K562 (cell line): ENCODE results near the gene PPP6C. TPM values are rescaled to one million over a fixed set of nuclear protein-coding genes. Genes with fewer than 3 reads are reported as not detected.
"Not testable (repeated sequence)": the region's sequence is repeated elsewhere in the genome, so short reads cannot be mapped to it uniquely, and the experiment has no call there.

Experiments
- ATAC-seq: fragments of 200-7000 bp; cut with Tn5 transposase; 3 replicates; pipeline ENCODE4 v1.9.1; 2020; ENCODE audit warnings: moderate library complexity
- BruUV-seq: library from RNA; stranded (reverse); fragments of 400-500 nt; replicated peaks from 2 replicates; lab custom pipeline; 2021; lab: Mats Ljungman, UMichigan
- CTCF ChIA-PET: fragments of 300-600 bp; formaldehyde crosslinking; extraction: SDS; loops from one replicate; lab custom pipeline; 2021; ENCODE audit warnings: low intra/inter-chr PET ratio; lab: Yijun Ruan, JAX
- POLR2A ChIA-PET: fragments of 300-600, 350-650 bp; sonication (Branson Sonifier 250); formaldehyde crosslinking; extraction: SDS; loops from one replicate; lab custom pipeline; 2021; ENCODE audit warnings: antibody characterized with exemption, inconsistent platforms; lab: Yijun Ruan, JAX
- DNase-seq, 4 experiments: peaks; one replicate each; pipeline versions ENCODE4 v3.0.0 to v3.0.0-alpha.2; 2011 to 2018; ENCODE audit warnings: low spot score in 3 of 4, mixed read lengths in 3 of 4; ENCODE audit errors: extremely low read depth in 1 of 4
- FAIRE-seq: peaks from 2 replicates; lab custom pipeline; 2011; peaks lifted over from hg19 to GRCh38; lab: Jason Lieb, UNC
- H2AFZ ChIP-seq: 2 replicates; pipeline ENCODE4 v1.6.0; 2011; ENCODE audit warnings: low read depth, low read length, control low read depth, inconsistent platforms
- H3K27ac ChIP-seq: fragments of 200-600 bp; 3 replicates; pipeline ENCODE4 v1.8.0; 2011; ENCODE audit warnings: low read depth, mild to moderate bottlenecking, control low read depth, inconsistent platforms, low read length, moderate library complexity, mixed read lengths; ENCODE audit errors: extremely low read depth
- H3K27me3 ChIP-seq, 2 experiments: fragments of 300-600 bp in 1 of 2; 2 replicates in 1 of 2; 3 replicates in 1 of 2; pipeline versions ENCODE4 v1.6.0 to v1.8.0; 2011; ENCODE audit warnings: inconsistent platforms in 2 of 2, low read length in 2 of 2, mild to moderate bottlenecking in 1 of 2, mixed read lengths in 1 of 2, moderate library complexity in 1 of 2; ENCODE audit not compliant: control insufficient read depth in 2 of 2, insufficient read depth in 2 of 2
- H3K36me3 ChIP-seq: fragments of 300-600 bp; 3 replicates; pipeline ENCODE4 v1.8.0; 2011; ENCODE audit warnings: mild to moderate bottlenecking, low read length, inconsistent platforms; ENCODE audit not compliant: control insufficient read depth, insufficient read depth
- H3K4me1 ChIP-seq, 2 experiments: fragments of 200-600 bp in 1 of 2; replicated peaks in 1 of 2; 2 replicates in 1 of 2; 3 replicates in 1 of 2; pipeline versions ENCODE4 v1.5.1 to v1.8.0; 2011; ENCODE audit warnings: inconsistent platforms in 2 of 2, low read length in 2 of 2, mild to moderate bottlenecking in 1 of 2, mixed read lengths in 1 of 2, moderate library complexity in 1 of 2; ENCODE audit not compliant: control insufficient read depth in 2 of 2, insufficient read depth in 2 of 2
- H3K4me2 ChIP-seq: 2 replicates; pipeline ENCODE4 v1.6.1; 2011; ENCODE audit warnings: low read length, control low read depth, inconsistent platforms, mixed read lengths; ENCODE audit not compliant: insufficient read depth
- H3K4me3 ChIP-seq: fragments of 200-600 bp; sonication (generic), shearing (Covaris generic); 2 replicates; pipeline ENCODE4 v1.5.1; 2016; ENCODE audit warnings: control low read depth, inconsistent platforms
- H3K79me2 ChIP-seq: fragments of 200-600 bp; 3 replicates; pipeline ENCODE4 v1.8.0; 2011; ENCODE audit warnings: low read length, inconsistent platforms; ENCODE audit not compliant: control insufficient read depth, insufficient read depth
- H3K9ac ChIP-seq, 2 experiments: 2 replicates each; pipeline versions ENCODE4 v1.6.0 to v1.6.1; 2011; ENCODE audit warnings: low read depth in 2 of 2, low read length in 2 of 2, control low read depth in 1 of 2, inconsistent platforms in 1 of 2, mild to moderate bottlenecking in 1 of 2, mixed read lengths in 1 of 2; ENCODE audit not compliant: insufficient read depth in 1 of 2
- H3K9me1 ChIP-seq: one replicate; pipeline ENCODE4 v1.6.0; 2011; ENCODE audit warnings: inconsistent platforms, mild to moderate bottlenecking, low read length, moderate library complexity; ENCODE audit not compliant: control insufficient read depth, insufficient read depth
- H3K9me3 ChIP-seq: replicated peaks from 2 replicates; pipeline ENCODE4 v1.5.1; 2011; ENCODE audit warnings: low read depth, low read length, inconsistent platforms; ENCODE audit not compliant: control insufficient read depth, insufficient read depth
- H4K20me1 ChIP-seq: replicated peaks from 2 replicates; pipeline ENCODE4 v1.6.1; 2011; ENCODE audit warnings: low read length, inconsistent platforms, mixed read lengths; ENCODE audit not compliant: control insufficient read depth, insufficient read depth
- C11orf30 ChIP-seq: fragments of 450-650 bp; IDR thresholded peaks from 2 replicates; pipeline ENCODE4 v1.6.1; 2016; ENCODE audit warnings: low read depth, mild to moderate bottlenecking
- RUNX1 ChIP-seq: sonication (generic); IDR thresholded peaks from 2 replicates; pipeline ENCODE4 v1.6.1; 2016; ENCODE audit warnings: antibody characterized with exemption, low read depth
- ZNF316 ChIP-seq: fragments of 450-650 bp; IDR thresholded peaks from 2 replicates; pipeline ENCODE4 v1.6.1; 2016
- WGBS: fragments of 100-300 bp; shearing (Covaris generic); methylation state at CpG from one replicate; pipeline ENCODE4 v1.1.6; 2016; ENCODE audit warnings: low coverage, mixed read lengths; ENCODE audit not compliant: insufficient coverage; ENCODE audit errors: missing lambda C conversion rate; 5-methylcytosine and 5-hydroxymethylcytosine counted together
- in situ Hi-C: fragments of 300-500 bp; cut with MboI; formaldehyde crosslinking; loops from 4 replicates; pipeline ENCODE4 v1.15.0; 2018; ENCODE audit warnings: inconsistent platforms, mixed read lengths
- intact Hi-C: fragments of 100-400 bp; cut with micrococcal nuclease; formaldehyde crosslinking; loops from 2 replicates; pipeline ENCODE4 v1.14.2; 2022
- polyA plus RNA-seq, 8 experiments: library from polyadenylated mRNA; depleted of rRNA in 4 of 8; stranded (reverse) in 5 of 8; unstranded in 3 of 8; fragments of >200 nt; fragmentation: Nextera tagmentation in 2 of 8; fragmentation: Illumina TruSeq in 1 of 8; extraction: Ambion mirVana in 2 of 8; extraction: Trizol in 1 of 8; gene quantifications; 2 replicates each; pipeline versions ENCODE4 v1.2.1 to v1.2.3, GENCODE V29; 2011 to 2014; ENCODE audit warnings: inconsistent platforms in 1 of 8, missing spikeins in 1 of 8
- total RNA-seq, 7 experiments: library from RNA; depleted of rRNA in 6 of 7; stranded (reverse); fragments of >200 nt in 6 of 7; fragmentation: Illumina TruSeq in 2 of 7; extraction: Trizol in 2 of 7; gene quantifications; 2 replicates each; pipeline versions ENCODE4 v1.2.1 to v1.2.3, GENCODE V29; 2011 to 2021; ENCODE audit warnings: low replicate concordance in 1 of 7

PPP6C gene
- total and polyA plus RNA-seq, 9 of the 15 experiments (the other 6 are each of a cell fraction or from before 2014, with no cell fraction given) = 18.8 to 44.8 (median 38.3) TPM

- H2AFZ ChIP-seq, H3K9me1 ChIP-seq, H3K4me2 ChIP-seq, in situ Hi-C loops, H3K9me3 ChIP-seq, H3K9ac ChIP-seq, H4K20me1 ChIP-seq, intact Hi-C loops, BruUV-seq, CTCF ChIA-PET, ATAC-seq, H3K36me3 ChIP-seq, DNase-seq, H3K4me3 ChIP-seq, FAIRE-seq, H3K27me3 ChIP-seq, H3K27ac ChIP-seq, H3K4me1 ChIP-seq, POLR2A ChIA-PET: not testable (repeated sequence)
- peaks cover 20% of the 10 kb centered on the region for H3K79me2 ChIP-seq
- no CpG with 5 or more reads among the region's 33 CpGs for WGBS
These were observed 81.1 kb downstream of the PPP6C start for GRCh38 chr9:125108541-125108940.

- Histone ChIP-seq H3K9me3 (no peaks in the 10 kb centered on the region), H3K9me1 (no peaks in the 10 kb centered on the region), H3K4me2 (no peak overlapping the region), H2AFZ (no peak overlapping the region), H3K36me3 (no peaks in the 10 kb centered on the region), H3K79me2 (peaks cover 7% of the 10 kb centered on the region; the same call in 2 of the 3 replicates), H3K9ac (no peak overlapping the region), H3K4me3 (no peak overlapping the region), H3K4me1 (no peaks in the 10 kb centered on the region), H4K20me1 (no peaks in the 10 kb centered on the region), H3K27ac (no peak overlapping the region), H3K27me3 (no peaks in the 10 kb centered on the region)
- no peak for TF ChIP-seq RUNX1
- TF ChIP-seq C11orf30 = peak; percentile 56; the same call in 1 of the 2 replicates
- peak; percentile 81 for TF ChIP-seq ZNF316
- ATAC-seq = no peak
- BruUV-seq = no TSS peak
- CTCF ChIA-PET = no interaction called here
- in situ Hi-C loops = no loop called here
- POLR2A ChIA-PET = interaction anchor here (0.7 kb wide), 1 partner anchor 186 kb away, joined by 4 read pairs; no protein-coding TSS in a partner anchor
- intact Hi-C loops = no loop called here
- DNase-seq = no peak
- no peak for FAIRE-seq
These were observed 83.2 kb downstream of the PPP6C start for GRCh38 chr9:125106285-125106893.
